NCI-H774 (cell line): ENCODE measurements around the gene RAB32.

Experiments used
- DNase-seq: peaks from one replicate; lab custom pipeline; 2025; lab: John Stamatoyannopoulos, UW

RAB32 gene

DNA sequence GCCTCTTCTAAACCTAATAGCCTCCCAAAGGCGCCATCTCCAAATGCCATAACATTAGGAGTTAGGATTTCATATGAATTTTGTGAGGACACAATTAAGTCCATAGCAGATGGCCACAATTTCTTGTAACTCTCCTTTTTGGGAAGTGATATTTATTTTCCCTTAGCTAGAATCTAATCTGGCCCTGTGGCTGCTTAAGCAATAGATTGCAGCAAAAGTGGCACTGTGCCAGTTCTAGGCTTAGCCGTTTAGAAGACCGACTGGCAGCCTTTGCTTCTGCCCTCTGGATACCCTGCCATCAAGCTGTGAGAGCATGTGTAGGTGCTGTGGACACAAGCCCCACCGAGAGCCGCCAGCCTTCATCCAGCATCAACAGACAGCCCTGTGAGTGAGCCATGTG lies 39.2 kb downstream of the RAB32 start:
- no peak for DNase-seq

DNA sequence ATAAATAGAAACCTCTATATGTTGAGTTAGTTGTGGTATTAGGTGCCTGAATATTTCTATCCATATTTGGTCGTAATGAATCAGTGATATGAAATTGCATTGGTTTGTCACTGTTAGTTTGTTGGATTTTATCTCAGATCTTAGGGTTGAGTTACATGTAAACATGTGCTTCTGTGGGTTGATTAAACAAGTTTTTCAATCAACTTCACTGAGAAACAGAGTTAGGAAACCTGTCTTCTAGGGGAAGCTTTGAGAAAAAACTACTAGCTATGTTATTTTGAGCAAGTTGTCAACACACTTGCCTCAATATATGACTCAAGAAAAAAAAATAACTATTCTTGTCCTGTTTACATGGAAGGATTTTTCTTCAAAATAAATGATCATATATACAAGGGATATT lies 40.3 kb downstream of the RAB32 start:
- no peak for DNase-seq

DNA sequence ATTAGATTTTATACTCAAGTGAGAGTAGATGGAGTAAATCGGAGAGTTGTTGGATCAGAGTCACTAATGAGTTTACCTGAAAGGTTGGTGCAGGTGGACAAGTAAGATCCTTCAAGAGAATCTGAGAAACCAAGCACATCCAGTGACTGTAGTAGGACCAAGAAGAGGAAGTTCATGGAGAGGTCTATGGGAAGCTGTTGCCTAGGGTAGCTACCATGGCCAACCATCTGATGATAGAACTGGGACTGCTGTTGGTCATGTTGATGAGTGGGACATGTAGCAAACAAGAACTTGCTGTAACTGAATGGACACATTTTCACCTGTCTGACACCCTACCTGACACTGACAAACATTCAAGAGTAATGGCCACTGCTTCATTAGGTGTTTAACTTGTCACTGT lies 43.8 kb downstream of the RAB32 start:
- no peak for DNase-seq

DNA sequence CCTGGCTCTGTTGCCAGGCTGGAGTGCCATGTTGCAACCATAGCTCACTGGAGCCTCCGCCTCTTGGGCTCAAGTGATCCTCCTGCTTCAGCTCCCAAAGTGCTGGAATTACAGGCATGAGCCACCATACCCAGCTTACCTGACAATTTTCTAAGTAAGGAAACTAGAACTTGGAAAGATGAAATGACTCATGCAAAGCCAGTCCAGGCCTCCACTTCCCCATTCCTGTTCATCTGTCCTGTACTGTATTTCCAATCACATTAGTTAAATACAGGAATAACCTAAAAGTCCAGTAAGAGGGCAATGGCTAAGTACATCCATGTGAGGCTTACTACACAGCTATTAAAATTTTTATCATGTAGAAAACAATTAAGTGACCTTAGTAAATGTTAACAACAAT lies 46.9 kb downstream of the RAB32 start:
- DNase-seq = no peak

DNA sequence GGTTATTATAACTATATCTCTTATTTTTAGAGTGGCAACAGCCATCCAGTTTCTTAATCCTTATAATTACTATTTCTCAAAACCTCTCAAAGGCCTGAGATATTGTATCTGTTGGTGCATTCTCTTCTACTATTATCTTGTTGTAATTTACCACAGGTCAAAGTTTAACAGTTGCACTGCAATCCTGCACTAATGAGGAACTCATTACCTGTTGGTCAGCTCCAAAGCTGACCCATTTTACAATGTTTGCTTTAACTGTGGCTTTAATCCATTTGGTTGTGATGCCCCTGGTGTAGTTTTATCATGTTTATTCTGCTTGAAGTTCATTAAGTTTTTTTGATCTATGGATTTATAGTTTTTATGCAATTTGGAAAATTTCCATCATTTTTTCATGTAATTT lies 48.8 kb downstream of the RAB32 start:
- DNase-seq = no peak

DNA sequence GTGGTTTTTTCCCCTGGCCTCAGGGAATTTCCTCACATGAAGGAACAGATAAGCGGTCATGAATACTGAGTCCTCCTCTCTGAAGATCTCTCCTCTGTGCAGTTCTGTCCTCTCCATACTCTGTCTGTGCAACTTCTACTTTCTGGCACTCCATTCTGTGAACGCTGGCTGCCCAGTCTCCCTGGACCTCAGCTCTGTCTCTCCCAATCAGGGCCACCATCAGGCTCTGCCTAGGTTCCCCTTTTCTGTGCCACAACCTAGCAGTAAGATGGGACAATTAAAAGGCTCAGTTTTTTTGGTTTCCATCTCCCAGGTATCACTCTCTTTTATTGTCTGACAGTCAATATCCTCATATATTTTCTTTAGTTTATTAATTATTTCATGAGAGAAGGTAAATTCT lies 50.4 kb downstream of the RAB32 start:
- no peak for DNase-seq

DNA sequence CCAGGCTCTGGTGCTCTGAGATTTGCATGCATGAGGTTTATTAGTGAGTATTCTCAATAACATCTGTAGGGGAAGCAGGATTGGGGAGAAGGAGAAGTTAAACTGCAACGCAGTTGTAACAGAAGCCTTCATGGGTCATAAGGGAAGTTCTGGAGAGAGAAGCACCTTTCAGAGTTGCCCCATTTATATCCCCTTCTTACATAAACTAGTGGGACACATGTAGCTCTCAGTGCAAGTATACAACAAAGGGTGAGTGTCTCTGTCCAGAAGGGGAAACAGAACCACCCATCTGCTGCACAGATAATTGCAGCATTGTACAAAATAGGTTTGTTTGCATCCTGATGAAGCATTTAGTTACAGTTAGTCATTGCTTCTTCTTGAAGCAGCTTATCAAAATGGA lies 50.9 kb downstream of the RAB32 start:
- no peak for DNase-seq

DNA sequence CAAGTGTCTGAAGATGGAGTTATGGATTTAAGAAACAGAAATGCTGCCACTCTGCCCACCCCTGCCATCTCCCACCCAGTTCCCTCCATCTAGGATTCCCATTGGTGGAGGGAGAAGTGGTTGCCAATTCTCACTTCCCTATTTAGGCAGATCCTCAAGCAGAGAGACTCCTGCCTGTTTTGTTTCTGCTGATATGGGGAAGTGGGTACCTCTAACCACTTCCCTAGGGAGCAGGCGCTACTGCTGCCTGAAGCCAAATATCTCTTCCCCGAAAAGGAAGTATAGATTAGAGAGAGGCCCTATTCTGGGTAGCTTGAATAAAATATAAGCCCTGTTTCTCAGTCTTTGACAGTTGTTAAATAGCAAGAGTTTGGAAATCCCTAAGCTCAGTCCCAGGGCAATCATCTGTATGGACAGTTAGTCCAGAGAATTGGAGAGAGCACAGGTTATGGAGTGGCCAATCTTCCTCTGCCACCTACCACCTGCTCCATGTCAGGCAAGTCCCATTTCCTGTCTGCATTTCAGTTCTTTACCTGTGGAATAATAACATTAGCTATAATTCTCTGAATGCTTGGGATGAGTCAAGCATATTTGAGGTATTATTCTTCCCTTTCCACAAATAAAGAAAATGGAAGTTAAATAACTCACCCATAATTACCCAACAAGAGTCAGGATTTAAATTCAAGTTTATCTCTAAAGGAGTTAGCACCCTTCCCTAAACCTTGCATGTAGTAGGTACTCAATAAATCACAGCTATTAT lies 52.5 kb downstream of the RAB32 start:
- DNase-seq = no peak

DNA sequence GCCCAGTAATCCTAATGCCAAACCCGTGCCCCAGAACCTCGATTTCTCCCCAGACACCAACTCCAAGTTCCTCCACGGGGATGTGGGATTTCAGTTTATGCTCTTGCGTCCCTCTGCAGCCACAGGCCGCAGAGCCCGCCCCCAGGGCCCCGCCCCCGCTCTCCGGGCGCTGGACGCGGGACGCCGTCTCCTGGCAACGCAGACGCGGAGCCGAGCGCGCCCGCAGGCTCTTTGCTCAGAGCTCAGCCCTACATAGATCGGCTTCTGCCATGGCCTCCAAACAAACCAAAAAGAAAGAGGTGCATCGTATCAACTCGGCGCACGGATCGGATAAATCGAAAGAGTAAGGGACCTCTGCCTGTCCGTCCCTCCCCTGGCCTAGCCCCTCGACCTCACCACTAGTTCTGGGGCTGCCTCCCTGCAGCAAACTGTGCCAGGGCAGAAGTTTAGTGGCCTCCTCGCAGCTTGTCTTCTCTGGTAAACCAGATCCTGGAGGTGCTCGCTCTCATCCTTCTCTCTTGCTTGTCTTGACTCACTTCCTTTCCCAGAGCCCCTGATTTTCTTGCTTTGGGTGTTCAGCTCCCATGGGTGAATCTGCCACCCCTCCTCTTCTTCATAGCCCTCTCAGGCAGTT lies 55.3 kb downstream of the RAB32 start, which contains the start of gene ADGB:
Gene ADGB (plus strand): TSS at position 201 of the 634 bp plus-strand sequence. CDS start 69 bp downstream, at position 270.
- peak; percentile 37 for DNase-seq

DNA sequence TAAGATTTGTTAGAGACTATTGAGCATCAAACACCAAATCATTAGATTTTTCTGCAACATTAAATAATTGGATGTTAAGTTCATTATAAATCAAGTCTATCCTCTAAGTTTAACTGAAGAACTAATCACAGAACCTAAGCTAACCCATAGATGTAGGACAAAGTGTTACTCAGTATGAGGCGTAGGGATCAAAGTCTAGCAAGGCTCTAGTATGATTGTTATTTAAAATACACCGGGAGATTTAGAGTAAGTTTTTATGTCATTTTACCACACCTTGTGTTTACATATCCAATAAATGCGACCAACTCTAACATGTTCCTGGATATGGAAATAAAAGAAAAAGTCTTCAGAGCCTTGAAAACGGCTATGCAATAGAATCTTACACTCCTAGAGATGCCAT lies 57.7 kb downstream of the RAB32 start:
- no peak for DNase-seq

DNA sequence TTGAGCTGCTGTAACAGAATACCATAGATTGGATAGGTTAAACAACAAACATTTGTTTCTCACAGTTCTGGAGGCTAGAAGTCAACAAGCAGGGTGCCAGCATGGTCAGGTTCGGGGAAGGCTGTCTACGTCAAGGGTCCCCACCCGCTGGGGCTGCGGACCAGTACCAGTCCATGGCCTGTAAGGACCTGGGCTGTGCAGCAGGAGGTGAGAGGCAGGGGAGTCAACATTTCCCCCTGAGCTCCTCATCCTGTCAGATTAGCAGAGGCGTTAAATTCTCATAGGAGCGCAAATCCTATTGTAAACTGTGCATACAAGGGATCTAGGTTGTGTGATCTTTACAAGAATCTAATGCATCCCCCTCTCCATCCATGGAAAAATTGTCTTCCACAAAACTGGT lies 58.9 kb downstream of the RAB32 start:
- DNase-seq = no peak
